ENCODE results near the gene GLO1.
A peak's percentile ranks its signal among the peaks of the same experiment; 100 is the strongest.

The GLO1 gene

DNA sequence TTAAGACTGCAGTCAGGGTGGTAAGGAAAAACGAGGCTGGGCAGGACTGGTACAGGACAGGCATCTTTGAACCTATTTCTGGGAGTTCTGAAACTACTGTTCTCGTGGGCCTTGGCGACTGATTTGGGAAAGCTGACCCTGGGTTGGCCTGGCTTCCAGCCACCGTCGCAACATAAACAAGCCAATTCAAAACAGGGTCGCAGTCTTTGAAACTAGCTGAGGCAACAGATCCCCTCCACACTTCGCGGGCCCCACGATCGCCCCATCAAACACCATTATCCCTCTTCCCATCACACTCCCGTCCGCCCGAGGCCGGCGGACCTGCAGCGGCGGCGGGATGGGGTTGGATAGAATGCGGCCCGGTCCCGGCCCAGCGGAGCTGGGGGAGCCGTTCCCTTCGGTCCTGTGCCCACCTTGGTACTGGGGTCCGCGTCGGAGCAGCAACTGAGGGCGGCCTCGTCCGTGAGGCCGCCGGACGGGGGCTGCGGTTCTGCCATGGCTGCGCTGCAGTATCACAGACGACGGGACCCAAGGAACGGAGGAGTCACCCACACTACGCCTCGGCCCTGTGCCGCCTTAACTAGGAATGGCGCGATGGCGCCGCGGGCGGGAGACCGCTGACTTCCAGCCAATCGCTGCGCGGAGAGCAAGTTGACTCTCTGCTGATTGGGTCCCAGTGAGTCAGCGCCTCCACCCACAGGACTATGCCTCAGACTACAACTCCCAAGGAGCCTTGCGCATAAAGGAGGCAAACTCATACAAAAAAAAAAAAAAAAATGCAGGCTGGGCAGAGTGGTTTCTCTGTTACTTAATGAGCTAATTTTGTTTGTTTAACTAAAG is at the start of gene GLO1:
Gene GLO1 (minus strand): TSS at position 588 of the 840 bp plus-strand sequence. CDS start 91 bp downstream, at position 497.
- peak; percentile 98 for DNase-seq

DNA sequence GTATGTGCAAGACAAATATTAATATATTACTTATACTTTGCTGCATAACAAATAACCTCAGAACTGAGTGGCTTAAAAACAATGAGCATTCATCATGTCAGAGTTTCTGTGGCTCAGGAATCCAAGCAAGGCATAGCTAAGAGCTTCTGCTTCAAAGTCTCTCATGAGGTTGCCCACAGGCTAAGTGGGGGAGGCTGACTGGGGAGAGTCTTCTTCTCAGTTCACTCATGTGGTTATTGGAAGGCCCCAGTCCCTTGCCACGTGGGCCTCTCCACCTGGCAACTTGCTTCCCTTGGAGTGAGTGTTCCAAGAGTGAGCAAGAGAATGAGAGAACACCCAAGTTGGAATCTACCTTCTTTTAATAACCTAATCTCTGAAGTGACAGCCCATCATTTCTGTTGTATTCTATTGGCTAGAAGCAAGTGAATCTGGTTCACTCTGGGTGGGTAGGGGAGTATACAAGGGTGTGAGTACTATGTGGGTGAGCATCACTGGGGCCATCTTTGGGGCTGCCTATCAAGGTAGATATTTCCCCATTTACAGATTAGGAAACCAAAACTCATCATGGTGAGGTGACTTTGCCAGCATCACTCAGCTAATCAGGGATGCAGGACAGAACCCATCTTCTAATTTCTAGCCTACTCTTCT is 48.1 kb upstream of the GLO1 start:
- DNase-seq = peak; percentile 64

DNA sequence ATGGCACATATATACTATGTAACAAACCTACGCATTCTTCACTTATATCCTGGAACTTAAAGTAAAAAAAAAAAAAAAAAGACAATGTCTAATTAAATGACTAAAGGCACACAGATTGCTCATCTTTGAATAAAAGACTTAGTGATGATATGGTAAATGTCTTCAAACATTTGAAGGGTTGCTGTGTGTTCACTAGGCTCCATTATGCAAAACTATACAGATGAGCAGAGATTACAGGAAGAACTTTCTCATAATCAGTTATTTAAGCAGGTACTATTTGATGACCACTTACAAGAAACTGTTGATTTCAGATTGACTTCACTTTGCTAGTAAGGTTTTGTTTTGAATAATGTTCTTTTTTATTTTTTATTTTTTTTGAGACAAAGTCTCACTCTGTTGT is 46.5 kb upstream of the GLO1 start:
- DNase-seq = no peak

DNA sequence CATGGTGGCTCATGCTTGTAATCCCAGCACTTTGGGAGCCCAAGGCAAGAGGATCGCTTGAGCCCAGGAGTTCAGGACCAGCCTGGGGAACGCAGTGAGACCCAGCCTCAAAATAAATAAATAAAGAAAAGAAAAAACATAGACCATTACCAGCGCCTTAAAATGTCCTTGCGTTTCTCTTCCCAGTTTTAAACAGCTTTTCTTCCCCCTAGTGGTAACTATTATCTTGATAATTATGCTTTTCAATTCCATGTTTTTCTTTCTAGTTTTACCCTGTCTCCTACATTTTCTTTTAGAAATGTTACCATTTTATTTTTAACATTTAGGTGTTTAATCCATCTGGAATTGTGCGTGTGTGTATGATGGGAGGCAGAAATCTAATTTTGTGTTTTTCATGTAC is 36.6 kb upstream of the GLO1 start:
- DNase-seq = no peak

DNA sequence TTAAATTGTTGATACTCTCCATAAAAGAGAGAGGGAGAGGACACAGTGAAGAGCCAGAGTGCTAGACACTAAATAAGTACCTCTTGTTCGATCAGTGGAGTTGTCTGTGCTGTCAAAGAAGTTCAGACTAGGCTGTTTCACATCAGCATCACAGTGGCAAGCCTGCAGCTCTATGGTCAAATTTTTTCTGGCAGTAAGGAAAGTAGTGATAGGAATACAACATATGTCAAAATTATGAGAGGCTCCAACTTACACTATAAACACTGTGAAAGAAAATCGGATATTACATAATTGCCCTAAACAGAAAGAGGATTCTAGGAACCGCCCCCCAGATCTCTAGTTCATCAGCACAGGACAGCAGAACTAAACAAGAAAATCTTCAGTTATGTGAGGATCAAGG is 35.3 kb upstream of the GLO1 start:
- DNase-seq = no peak

DNA sequence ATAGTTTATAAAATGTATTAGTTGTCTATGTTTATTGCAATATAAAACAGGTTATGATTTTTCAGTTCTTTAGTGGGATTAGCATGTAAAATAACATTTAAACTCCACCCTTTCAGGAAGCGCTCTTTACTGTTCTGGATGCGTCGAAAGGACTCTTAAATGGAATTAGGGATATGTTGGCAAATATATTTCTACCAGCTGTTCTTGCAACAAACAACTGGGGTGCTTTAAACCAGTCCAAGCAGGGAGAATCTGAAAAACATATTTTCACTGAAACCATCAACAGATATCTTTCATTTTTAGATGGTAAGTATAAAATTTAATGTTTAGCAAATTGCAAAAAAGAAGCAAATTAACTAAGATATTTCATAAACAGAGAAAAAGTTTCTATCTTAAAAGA is 34.0 kb upstream of the GLO1 start:
- no peak for DNase-seq

DNA sequence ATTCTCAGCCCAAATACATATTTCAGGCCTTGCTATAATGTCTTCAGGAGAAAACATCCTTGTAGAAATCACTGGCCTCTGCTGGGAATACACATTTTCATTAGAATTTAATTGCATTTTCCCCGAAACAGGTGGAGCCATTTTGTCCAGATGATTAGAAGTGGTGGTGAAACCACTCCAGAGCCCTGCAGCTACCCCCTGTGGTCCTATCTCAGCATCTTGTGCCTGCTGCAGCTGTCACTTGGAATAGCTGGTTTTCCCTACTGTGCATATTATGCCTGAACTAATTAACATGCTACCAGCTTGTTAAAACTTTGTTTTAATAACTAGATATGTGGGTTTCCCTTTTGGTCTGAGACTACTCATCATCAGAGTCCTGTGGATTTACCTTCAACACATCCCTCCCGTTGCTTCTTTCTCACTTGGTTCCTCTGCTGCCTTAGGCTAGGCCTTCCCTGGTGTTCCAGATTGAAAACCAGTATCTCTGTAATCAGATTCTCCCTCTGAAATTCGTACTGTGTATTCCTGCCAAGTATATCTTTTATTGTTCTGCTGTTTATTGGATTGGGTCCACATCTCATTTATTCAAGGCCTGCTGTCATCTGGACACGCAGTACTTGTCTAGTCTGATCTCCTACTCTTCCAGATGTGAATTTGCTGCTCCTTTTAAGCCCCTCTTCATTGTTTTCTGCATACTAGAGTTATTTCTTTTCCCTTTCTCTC is 27.4 kb upstream of the GLO1 start:
- no peak for DNase-seq

DNA sequence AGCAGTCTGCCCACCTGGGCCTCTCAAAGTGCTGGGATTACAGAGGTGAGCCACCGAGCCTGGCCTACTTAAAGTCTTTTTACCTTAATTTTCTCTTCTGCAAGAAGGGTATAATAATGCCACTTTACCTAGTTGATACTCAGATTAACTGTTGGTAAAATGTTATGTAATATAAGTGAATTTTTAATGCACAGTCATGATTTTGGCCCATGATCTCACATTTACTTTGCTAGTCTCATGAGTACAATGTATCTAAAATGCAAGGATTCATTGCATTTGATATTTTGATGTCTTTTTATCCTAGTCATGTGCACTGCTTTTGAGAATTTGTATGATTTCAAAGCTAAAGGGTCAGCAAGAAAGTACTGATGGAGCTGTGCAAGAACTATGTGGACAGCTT is 25.3 kb upstream of the GLO1 start:
- DNase-seq = no peak

DNA sequence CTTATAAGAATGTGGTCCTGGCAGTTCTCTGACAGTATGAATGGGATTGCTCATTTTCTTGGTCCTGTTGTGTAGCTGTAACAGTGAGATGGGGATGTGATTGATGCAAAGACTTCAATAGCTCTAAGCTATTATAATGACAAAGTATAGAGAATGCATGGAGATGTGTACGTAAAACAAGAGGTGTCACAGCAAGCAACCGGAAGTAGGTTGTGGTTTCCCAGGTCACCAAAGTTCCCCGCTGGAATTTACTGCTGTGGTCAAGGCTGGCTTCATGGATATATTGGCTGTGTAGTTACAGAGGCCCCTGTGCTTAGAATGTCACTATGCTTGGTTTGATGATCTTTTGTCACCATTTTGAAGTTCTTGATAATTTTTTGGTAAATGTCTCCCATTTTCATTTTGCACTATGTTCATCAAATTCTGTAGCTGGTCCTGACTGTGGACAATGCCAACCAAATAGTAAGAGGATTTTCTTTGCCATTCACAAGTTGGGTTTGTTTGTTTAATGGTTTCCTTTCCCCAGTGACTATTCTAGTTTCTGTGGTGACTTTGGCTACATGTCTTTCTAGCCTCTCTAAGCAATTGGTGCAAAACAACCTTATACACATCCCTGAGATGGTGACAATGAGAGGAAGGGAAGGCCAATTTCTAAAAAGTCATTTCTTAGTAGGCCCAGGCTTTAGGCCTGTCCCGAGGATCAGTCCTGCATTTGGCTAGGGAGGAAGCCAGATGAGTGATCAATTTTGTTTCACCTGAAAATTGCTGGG is 22.7 kb upstream of the GLO1 start:
- no peak for DNase-seq

DNA sequence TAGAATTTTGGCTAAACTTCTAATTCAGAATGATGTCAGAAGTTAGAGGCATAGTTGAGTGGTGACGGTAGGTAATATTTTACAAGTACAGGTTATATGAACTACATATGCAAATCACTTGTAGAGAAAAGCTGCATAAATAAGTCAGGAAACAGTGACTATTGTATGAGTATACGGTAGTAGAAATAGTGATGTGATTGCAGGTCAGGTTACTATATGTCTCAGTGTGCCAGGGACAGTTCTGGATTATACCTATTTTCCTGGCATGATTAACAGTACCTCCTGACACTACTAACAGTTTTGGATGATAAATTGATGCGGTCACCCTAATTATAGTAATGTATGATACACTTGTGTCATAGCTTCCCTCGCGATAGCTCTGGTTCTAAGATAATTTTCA is 21.4 kb upstream of the GLO1 start:
- no peak for DNase-seq

DNA sequence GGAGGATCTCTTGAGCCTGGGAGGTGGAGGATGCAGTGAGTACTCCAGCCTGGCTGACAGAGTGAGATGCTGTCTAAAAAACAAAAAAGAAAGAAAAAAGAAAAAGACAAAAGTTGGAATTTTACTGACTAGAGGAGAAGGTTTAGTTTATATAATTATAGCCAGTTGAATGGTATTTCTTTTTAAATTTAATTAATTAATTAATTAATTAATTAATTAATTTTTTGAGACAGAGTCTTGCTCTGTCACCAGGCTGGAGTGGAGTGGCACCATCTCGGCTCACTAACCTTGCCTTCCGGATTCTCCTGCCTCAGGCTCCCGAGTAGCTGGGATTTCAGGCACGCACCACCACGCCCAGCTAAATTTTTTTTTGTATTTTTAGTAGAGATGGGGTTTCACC is 20.8 kb upstream of the GLO1 start:
- DNase-seq = no peak

DNA sequence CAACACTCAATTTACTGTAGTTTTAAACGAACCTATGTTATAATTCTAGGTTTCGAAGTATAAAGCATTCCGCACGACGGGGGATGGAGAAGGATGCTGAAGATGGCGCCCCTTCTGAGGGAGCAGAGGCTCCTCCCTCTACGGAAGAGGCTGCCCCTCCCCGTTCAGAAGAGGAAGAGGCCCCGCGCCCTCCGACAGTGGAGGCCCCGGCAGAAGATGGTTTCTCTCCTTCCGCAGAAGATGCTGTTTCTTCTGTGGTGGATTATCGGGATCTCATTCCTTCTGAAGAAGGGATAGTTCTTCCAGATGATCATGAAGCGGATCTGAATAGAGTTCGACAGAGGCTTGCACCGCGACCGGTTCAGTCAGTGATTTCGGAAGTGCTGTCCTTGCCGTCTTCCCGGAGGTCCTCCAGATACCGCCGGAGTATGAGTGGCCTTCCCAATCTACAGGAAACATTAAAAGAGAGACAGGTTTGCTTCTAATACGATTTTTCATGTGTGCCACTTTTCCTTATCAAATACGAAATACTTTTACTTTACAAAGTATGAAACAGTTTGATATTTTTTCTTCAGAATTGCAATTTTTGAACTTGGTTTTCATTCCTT is 19.9 kb upstream of the GLO1 start:
- no peak for DNase-seq

DNA sequence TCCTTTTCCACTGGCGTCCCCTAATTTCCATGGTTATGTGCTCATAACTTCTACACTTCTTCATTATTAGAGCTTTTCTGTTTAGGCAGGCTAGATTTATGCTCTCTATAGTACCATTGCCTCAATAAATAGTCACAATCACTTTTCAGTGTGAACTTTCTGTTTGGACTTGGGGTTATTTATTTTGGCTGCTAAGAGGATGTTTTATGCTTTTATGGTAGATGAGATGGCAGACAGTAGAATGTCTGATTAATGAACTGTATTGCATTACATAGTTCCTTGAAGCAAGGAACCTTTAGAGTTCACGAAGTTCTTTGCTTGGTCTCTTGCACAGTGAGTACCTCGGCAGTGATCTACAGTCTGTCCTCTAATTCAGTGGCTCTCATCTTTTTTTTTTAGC is 19.1 kb upstream of the GLO1 start:
- no peak for DNase-seq

DNA sequence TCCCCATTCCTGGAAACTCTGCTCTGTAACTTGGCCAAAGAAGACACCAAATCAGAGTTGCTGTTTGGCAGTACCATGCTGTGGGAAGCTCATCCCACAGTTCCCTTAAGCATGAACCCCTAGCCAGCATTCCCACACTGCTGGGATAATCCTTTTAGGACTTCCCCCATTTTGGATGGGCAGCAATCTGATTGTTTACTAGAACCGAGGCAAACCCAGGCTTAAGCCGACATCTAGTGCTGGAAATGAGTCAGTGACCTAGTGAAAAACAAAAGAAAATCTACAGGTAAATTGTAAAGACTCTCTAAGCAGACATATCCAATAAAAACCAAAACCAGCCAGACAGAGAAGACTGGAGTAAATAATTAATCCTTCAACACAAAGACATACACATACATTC is 17.4 kb upstream of the GLO1 start:
- DNase-seq = no peak

DNA sequence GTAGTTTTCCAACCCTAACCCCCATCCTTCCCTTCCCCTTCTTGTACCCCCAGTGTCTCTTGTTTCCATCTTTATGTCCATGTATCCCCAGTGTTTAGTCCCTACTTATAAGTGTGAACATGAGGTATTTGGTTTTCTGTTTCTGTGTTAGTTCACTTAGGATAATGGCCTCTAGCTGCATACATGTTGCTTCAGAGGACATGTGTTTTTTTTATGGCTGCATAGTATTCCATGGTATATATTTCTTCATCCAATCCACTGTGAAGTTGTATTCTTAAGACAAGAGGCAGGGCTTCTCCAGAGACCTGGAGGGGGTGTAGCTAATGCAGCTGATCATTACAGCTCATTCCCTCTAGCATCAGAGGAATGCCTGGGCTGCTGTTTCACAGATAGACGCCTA is 16.4 kb upstream of the GLO1 start:
- no peak for DNase-seq

DNA sequence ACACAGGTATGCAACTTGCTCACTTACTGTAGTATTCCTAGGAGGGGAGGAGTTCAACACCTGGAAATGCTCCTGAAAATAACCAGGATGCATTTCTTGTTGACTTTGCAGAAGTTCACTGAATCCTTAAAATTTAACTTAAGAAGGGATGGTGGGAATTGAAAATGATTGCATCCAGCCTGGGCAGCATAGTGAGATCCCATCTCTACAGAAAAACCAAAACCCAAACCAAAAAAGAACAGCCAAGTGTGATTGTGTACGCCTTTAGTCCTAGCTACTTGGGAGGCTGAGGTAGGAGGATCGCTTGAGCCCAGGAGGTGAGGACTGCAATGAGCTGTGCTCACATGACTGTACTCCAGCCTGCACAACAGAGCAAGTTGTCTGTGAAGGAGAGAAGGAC is 13.9 kb upstream of the GLO1 start:
- DNase-seq = no peak

DNA sequence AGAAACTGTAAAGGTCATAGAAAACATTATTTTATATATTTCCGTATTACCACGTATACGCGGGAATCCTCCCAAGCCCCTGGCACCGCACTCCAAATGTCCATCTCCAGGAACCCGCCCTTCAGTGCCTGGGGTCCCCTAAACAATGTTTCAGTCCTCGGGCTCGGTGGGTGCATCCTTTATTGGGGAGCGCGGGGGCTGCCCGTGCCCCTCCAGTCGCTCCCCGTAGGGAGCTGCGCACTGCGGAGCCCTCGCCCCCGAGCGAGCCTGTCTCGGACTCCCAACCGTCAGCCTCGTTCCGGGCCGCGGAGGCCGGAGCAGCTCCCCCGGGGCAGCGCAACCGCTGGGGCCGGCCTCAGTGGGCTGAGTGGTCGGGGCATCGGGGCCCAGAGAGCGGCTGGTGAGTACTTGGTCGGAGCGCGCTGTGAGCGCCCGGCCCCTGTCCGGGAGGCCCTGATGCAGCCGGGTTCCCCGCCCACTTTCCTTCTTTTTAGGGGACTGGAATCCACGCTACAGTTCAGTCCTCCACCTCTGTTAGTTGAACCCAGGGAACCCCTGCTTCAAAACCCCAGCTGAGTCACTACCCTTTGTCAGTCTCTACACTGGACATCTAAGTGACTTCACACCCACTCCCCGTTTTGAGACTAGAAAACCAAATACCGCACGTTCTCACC is 12.2 kb upstream of the GLO1 start, which contains the start of gene DNAH8:
Gene DNAH8 (plus strand): TSS at position 296 of the 674 bp plus-strand sequence. CDS start 7,499 bp downstream, outside the sequence.
- peak; percentile 35 for DNase-seq

DNA sequence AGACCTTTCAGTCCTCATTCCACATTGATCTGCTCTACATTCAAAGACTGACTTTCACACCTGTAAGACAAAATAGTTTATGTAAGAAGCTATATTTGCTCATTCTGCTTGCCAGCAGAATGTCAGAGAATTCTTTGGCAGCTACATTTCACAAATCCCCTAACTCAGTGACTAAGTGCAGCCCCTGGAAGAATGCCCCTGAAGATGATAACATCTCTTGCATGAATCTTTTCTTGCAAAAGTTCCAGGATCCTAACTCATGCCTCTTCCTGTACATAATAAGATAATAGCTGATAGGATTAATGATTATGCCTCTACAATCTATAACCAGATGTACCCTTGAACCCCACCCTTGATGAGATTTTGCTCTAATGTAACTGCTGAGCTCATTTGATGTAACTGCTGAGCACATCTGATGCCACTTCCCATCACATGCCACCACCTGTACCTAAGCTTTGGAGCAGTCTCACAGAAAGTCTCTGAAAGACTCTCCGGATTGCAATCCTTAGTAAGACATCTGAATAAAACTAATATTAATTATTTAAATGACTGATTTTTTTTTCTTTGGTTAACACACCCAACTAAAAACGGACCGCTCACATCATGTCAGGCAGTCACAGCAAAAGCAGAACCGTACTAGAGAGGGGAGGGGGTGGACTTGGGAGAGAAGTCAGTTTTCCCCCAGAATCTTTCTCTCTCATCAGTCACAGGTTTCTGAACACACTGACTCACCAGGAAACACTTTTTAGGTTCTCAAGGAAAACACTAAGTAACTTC is 11.5 kb upstream of the GLO1 start:
- no peak for DNase-seq

DNA sequence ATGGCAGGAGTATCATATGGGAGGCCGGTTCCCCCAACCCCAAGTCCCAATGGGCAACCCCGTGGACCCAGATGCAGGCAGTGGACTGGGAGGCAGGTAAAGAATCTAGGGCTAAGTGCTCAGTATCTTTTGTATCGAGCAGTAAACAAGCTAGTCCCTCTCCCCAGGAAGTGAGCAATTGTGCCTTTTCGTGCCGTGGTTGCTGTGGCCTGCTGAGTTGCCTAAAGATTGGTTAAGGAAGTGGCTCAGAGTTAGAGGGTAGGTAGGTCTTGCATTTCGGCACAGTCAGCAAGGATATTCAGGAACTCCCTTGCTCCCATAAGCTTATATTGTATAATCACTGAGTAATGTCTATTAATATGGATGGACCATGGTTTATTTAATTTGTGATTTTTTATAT is 10.9 kb upstream of the GLO1 start:
- peak; percentile 75 for DNase-seq

DNA sequence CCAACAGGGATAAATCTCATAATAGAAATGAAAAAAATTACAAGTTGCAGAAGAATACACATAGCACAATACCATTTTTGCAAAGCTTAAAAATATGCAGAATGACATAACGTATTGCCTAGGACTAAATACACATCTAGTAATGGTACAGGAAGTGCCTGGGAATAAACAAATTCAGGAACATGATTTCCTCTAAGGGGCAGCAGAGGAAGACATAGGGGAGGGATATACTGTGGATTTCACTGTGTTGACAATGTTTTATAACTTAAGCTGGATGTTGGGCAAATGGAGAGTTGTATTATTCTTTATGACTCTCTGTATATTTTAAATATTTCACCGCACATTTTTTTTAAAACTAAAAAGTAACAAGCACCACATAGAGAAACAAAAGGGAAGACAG is 5.6 kb upstream of the GLO1 start:
- no peak for DNase-seq

DNA sequence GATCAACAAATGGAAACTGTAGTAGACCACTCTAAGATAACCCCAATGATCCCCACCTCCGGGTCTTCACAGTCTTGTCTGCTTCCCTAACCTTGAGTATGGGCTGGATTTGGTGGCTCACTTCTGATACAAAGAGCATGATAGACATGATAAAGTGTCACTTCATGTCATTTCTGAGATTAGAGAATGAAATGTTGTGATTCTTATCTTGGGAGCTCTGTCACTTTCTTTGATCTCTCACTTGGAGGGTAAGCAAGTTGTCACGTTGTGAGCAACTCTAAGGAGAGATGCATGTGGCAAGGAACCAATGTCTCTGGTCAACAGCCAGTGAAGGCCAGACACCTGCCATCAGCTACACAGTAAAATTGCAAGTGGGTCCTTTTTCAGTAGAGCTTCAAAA is 3.0 kb upstream of the GLO1 start:
- no peak for DNase-seq

Measured in stimulated activated CD4-positive, alpha-beta T cell treated with anti-CD3 and anti-CD28 coated beads, Interleukin-1b, Interleukin-23, amount 100 ng/mL, for 48 hours (primary cell).